Measurements from ENCODE around the gene ZRANB3. TPM values are rescaled to one million over a fixed set of nuclear protein-coding genes. Genes with fewer than 3 reads are reported as not detected.

Gene ZRANB3
- total and polyA plus RNA-seq, 2 experiments from 2014 or later: 10.5 to 16.8 TPM

DNA sequence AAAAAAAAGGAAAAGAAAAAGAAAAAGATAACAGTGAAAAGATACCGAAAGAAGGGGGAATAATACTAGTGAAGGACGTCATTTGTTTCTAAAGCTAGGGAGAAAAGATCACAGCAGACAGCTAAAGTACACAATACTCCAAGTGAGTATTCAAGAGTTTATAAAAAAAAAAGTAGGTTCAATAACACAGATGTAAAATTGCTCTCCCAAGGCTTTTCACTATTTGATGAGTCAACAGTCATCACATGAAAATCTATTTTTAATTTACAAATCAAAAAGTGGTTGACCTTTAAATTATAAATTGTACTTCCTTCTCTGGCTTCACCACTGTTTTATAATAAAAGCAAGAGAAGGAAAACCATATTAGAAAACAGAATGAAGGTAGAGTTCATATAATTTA is 144.0 kb downstream of the ZRANB3 start (continued):
- TF ChIP-seq ZNF462 (CRISPR knock-in tag; IDR thresholded peaks at IDR 0.05): no peak
- TF ChIP-seq ZNF331 (CRISPR knock-in tag; IDR thresholded peaks at IDR 0.05; ENCODE audit: low read depth): no peak
- no peak for TF ChIP-seq JUNB (IDR thresholded peaks at IDR 0.05; ENCODE audit: unreplicated experiment)
- no peak for TF ChIP-seq EZH2phosphoT487 (IDR thresholded peaks at IDR 0.05; ENCODE audit: unreplicated experiment)
- TF ChIP-seq, protein P1, sequence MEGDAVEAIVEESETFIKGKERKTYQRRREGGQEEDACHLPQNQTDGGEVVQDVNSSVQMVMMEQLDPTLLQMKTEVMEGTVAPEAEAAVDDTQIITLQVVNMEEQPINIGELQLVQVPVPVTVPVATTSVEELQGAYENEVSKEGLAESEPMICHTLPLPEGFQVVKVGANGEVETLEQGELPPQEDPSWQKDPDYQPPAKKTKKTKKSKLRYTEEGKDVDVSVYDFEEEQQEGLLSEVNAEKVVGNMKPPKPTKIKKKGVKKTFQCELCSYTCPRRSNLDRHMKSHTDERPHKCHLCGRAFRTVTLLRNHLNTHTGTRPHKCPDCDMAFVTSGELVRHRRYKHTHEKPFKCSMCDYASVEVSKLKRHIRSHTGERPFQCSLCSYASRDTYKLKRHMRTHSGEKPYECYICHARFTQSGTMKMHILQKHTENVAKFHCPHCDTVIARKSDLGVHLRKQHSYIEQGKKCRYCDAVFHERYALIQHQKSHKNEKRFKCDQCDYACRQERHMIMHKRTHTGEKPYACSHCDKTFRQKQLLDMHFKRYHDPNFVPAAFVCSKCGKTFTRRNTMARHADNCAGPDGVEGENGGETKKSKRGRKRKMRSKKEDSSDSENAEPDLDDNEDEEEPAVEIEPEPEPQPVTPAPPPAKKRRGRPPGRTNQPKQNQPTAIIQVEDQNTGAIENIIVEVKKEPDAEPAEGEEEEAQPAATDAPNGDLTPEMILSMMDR (conservative IDR thresholded peaks at IDR 0.05; ENCODE audit: low read depth in 2 of 2): no peak
- no peak for TF ChIP-seq ETS1 (IDR thresholded peaks at IDR 0.05)

DNA sequence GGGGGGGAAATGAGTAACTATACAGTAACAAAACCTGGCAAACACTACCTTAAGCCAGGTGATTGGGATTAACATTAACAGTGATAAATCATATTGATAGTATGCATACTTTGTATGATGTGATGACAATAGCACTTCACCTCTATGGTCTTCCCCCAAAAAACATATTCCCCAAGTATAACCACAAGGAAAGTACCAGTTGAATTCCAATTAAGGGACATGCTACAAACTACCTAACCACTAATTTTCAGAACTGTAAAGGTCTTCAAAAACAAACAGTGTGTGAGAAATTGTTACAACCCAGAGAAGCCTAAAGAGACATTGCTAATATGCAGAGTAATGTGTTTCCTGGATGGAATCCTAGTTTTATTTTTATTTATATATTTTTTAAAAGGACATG is 152.4 kb downstream of the ZRANB3 start:
- peaks cover 6% of the 10 kb centered on the region; the same call in 2 of the 3 replicates for H3K4me1 Mint-ChIP-seq
- H3K36me3 Mint-ChIP-seq (ENCODE audit: low read depth): peaks cover 40% of the 10 kb centered on the region
- no peak overlapping the region for H3K4me3 ChIP-seq
- TF ChIP-seq REST (IDR thresholded peaks at IDR 0.05; ENCODE audit: unreplicated experiment): no peak
- TF ChIP-seq STAT1 (IDR thresholded peaks at IDR 0.05; ENCODE audit: unreplicated experiment): no peak
- TF ChIP-seq POLR2AphosphoS5 (IDR thresholded peaks at IDR 0.05; ENCODE audit: low read depth): no peak
- TF ChIP-seq JUNB (IDR thresholded peaks at IDR 0.05; ENCODE audit: unreplicated experiment): no peak

More for the DNA sequence above, 152.4 kb downstream of the ZRANB3 start:
- Histone ChIP-seq H3K4me2 (no peak overlapping the region), H4K20me1 (replicated peaks; ENCODE audit: insufficient read depth) (no peaks in the 10 kb centered on the region), H2AFZ (no peak overlapping the region), H3K4me1 (ENCODE audit: insufficient read depth) (peaks cover 7% of the 10 kb centered on the region), H3F3A (replicated peaks; ENCODE audit: low read depth) (no peaks in the 10 kb centered on the region), H3K79me2 (replicated peaks; ENCODE audit: insufficient read depth) (no peaks in the 10 kb centered on the region), H3K36me3 (ENCODE audit: insufficient read depth) (peaks cover 7% of the 10 kb centered on the region; the same call in 1 of the 2 replicates), H3K9me2 (ENCODE audit: insufficient read depth) (0 out of 2 replicates have a peak, but pooled peaks cover 7% of the 10 kb centered on the region), H3K27me3 (ENCODE audit: insufficient read depth) (no peaks in the 10 kb centered on the region), H3K27ac (ENCODE audit: low read depth) (no peak overlapping the region)
- ATAC-seq (no peak), DNase-seq (ENCODE audit: low spot score) (no peak)
- Mint-ChIP-seq H3K9me3 (peaks cover 43% of the 10 kb centered on the region), H3K27ac (no peak overlapping the region), H3K27me3 (ENCODE audit: insufficient read depth, low read depth, poor library complexity) (no peaks in the 10 kb centered on the region), H3K4me3 (no peak overlapping the region)

Data from GM23338 (cell line).